ENCODE results near the gene SERPINB3.
A peak's percentile ranks its signal among the peaks of the same experiment; 100 is the strongest.
"Not testable (repeated sequence)": the region's sequence is repeated elsewhere in the genome, so short reads cannot be mapped to it uniquely, and the experiment has no call there.

SERPINB3 gene

DNA sequence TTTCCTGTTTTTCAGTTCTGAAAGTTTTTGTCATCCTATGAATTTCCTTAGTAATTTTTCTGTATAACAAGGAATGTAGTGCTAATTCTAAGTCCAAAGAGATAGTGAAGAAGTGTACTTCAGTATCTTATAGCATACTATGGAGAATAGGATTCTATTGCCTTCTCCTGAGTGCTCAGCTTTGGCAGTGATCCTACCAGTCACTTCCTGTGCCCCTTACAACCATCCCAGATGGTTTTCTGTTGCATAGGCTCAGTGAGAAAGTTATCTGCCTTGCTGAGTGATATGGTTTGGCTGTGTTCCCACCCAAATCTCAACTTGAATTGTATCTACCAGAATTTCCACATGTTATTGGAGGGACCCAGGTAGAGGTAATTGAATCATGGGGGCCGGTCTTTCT is 17.0 kb downstream of the SERPINB3 start:
- not testable (repeated sequence) for DNase-seq

DNA sequence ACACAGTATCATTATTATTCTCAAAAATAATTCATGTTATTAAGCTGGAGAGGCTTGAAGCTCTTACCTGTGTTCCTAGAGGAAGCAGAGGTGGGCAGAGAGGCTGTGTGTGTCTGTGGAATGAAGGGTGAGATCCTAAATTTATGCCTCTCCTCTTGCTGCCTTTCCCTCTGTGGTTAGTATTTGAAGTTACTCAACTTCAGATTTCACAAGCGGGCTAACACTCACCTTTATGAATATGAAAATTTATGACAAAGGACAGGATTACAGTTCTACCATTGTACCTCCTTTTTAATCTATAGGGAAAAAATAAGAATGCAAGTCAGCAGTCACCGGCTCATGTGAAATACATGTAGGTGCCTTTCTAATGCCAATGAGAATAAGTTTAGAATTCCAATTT is 17.6 kb downstream of the SERPINB3 start, which contains the start of gene SERPINB4:
Gene SERPINB4, minus strand, starts transcription at position 115 of the 400 bp plus-strand sequence. CDS start 679 bp downstream, outside the sequence.
- DNase-seq, result not testable (repeated sequence)

DNA sequence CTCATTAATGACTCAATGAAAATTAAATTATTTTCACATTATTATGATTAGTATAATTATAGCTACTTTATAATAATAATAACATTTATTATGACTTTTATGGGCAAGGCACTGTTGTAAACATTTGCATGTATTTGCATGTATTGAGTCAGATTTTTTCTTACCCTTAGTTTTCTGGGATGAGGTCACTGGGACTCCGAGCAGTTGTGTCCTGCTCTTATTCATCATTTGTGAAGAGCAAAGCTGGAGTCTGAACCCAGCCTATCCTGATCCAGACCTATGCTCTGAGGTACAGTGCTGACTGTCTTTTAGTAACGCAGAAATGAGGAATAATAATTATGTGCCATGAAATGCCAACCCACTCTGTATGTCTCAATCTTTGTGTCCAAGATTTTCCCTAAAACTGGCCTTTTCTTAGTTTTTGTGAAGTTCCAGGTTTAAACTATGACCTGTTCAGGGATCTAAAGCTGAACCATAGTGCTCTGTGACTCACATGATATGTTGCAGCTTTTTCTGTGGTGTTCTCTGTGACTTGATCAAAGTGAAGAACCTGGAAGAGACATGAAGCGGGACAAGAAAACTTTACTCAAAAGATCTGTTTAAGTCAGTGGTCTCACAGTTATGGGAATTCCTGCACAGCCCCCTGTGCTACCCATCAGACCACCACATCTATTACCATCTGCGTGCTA is 18.9 kb downstream of the SERPINB3 start:
- not testable (repeated sequence) for DNase-seq

DNA sequence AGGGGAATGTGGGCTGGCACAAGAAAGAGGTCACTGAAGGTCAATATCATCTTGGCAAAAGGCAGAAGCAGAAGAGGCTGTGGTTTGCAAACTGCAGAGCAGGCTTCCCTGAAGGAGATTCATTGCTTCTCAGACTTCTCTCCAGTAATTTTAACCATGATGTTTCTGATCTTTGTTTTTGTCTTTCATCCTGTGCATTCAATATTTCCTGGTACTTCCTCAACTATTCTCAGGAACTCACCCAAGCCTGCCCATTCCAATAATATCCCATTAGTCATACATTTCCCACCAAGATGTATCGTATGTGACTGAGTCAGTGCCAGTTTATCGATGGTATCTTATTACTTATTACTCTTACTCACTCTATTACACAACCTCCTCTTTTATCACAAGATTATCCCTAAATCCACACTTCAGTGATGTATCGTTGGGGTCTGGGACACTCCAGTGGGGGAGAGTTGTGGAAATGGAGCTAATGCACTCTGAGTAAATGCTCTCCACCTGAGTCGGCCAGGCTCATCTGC is 20.5 kb downstream of the SERPINB3 start:
- DNase-seq, result not testable (repeated sequence)

DNA sequence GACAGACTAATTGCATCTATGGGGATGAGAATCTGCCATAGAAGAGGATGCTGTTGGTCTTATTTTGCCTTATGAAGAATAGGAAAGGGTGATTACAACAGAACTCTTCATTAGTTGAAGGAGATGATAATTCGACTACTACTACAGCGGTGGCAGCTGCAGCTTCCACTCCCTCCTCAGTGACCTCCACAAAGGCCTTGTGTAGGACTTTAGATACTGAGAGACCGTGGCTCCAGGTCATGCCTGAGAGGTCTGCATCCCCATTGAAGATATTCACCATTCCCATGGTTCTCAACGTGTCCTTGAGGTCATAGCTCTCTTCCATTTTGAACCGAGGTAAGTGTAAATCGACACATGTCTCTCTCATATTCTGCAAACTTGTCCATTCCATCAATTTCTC is 24.0 kb downstream of the SERPINB3 start:
- DNase-seq, result no peak

DNA sequence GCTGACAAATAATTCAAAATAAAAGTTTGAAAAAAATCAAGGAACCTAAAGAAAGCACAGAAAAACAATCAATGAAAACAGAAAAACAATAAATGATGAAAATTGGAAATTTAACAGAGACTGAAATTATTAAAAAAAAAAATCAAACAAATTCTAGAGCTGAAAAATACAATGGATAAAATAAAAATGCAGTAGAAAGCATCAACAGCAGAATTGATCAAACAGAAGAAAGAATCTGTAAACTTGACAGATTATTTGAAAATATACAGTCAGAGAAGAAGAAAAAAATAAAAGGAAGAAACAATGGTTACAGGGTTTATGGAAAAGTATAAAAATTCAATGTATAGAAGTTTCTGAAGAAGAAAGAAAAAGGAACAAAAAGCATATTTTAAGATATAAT is 33.9 kb downstream of the SERPINB3 start:
- no peak for DNase-seq

DNA sequence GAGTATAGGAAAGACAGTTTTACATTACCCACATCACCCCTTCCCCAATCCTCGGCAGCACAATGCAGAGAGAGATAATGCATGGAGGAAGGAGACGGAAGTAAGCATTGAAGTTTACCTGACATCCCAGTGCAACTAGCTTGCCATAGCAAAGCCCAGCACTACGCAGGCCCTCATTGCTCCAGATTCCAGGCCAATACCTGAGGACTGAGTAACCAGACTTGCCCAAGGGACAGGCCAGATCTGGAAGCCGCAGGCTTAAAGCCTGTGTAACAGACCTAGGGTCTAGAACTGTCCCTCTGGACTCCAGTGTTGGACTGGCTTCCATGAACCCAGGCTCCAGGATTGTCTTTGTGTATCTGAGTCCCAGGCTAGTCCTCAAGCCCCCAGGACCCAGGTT is 35.3 kb downstream of the SERPINB3 start:
- no peak for DNase-seq

DNA sequence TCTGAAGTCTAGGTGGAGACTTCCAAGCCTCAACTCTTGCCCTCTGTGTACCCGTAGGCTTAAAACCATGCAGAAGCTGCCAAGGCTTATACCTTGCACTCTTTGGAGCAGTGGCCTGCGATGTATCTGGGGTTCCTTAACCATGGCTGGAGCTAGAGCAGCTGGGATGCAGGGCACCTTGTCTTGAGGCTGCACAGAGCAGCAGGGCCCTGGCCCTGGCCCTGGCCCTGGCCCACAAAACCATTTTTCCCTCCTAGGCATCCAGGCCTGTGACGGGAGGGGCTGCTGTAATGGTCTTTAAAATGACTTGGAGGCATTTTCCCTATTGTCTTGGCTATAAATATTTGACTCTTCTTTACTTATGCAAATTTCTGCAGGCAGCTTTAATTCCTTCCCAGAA is 36.8 kb downstream of the SERPINB3 start:
- no peak for DNase-seq

DNA sequence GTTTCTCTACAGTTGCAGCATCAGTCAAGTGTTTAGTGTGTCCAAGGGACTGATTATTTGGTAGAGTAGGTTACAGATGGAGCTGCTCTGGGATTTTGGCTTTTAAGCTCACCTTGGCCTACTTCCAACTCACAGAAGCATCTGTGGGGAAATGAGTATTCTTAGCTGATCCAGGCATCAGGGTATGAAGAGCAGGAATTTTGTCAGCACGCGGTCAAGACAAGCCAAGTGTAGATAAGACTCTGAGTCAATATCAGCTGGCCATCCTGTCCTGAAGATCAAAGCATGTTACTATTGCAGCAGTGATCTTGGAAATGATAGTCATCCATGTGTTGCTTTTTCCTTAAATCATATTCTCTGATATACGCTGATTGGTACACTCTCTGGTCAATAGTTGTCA is 42.0 kb downstream of the SERPINB3 start:
- DNase-seq, result peak; percentile 1

DNA sequence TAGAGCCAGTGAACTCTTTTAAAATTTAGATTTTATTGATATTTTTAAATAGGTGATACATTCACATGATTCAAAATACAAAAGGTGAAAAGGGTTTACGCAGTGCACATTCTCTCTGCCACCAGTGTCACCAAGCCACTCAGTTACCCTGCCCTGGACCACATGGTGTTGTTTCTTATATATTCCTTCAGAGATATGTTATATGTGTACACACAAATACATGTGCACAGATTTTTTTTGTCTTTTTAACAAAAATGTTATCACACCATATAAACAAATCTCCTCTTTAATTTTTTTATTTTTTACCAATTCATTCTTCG is 43.8 kb downstream of the SERPINB3 start:
- DNase-seq, result no peak

DNA sequence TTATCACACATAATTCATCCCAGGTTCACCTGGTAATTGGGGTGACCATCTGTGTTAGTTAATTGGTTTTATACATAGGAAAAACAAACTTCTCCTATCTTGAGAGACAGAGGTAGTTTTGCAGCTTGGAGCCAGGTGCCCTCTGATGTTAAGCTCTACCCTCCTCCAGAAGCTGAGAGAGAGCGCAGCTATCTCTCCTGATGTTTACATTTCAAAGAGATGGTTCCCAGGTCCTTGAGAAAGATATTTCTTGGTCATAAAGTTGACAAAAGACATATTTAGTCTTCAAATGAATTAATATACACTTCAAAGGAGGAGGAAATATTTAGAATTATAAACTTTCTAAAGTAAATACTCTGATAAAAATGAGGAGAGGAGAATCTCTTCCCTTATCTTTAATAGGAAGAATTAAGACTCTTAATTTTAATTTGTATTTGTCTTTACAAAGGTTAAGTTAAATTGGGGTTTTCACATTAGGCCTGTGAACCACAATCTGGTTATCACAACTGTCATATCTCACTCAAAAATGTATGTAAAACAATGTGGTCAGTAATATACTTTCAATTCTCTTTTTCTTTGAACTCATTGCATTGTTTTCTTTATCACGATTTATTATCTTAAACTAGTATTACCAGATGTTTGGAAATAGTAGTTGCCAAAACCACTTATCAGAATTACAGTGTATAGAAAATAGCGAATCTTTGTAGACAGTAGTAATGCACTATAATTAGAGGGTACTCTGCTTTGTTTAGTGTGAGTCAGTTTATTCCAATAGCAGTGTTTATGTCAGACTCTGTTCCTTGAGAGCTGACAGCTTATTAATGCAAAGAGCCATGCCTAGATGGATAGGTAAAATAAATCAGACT is 44.4 kb downstream of the SERPINB3 start:
- no peak for DNase-seq

DNA sequence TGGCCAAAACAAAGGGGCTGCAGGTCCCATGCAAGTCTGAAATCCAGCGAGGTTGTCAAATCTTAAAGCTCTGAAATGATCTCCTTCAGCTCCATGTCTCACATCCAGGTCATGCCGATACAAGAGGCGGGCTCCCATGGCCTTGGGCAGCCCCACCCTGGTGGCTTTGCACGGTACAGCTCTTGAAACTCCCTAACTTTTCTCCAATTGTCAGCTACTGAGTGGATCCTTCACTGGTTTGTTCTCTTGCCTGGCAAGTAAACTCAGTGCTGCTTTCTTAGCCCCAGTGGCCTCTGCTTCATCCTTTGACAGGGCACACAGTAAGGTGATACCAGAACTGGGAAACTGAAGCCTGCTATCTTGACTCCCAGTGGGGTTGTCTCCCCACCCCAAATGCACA is 48.3 kb downstream of the SERPINB3 start:
- no peak for DNase-seq

DNA sequence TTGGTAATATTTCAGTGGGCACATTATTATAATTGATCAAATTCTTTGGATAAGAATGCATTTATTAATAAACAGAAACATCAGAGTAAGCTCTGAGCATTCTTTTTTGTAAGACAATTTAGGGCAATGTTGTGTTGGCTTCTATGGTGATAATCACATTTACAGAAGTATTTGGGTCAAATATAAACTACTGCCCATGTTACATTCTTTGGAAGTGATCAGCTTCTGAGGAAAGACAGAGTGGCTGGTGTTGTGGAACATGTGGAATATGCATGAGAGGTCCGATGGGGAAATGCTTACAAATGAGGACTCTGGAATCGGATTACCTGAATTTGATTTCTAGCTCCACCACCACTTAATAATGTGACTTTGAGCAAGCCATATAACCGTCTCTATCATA is 55.2 kb downstream of the SERPINB3 start:
- no peak for DNase-seq
